DMS114 treated with DMSO at 0.1 percent for 48 hours (cell line): ENCODE data around the gene ROGDI.

Experiments used
- DNase-seq: peaks from one replicate; lab custom pipeline; 2025; ENCODE audit not compliant: unreplicated experiment; lab: John Stamatoyannopoulos, UW

The ROGDI gene

GRCh38 chr16:4814046-4814445 lies 11.6 kb upstream of the ROGDI start:
- no peak for DNase-seq

- no peak for DNase-seq
Measured at GRCh38 chr16:4813251-4814003, 11.0 kb upstream of the ROGDI start.

GRCh38 chr16:4811773-4812172 lies 9.3 kb upstream of the ROGDI start:
- DNase-seq = no peak

- DNase-seq = no peak
Measured at GRCh38 chr16:4811242-4811641, 8.8 kb upstream of the ROGDI start.

GRCh38 chr16:4806280-4806679 lies 3.8 kb upstream of the ROGDI start:
- no peak for DNase-seq

GRCh38 chr16:4805231-4805630 lies 2.8 kb upstream of the ROGDI start:
- DNase-seq = no peak

- DNase-seq = no peak
Measured at GRCh38 chr16:4803898-4804762, 1.7 kb upstream of the ROGDI start.

- no peak for DNase-seq
Measured at GRCh38 chr16:4803401-4803844, 990 bp upstream of the ROGDI start.

- peak; percentile 87 for DNase-seq
Measured at GRCh38 chr16:4802659-4803287, 340 bp upstream of the ROGDI start.

GRCh38 chr16:4801051-4801961 lies 1.1 kb downstream of the ROGDI start:
- DNase-seq = no peak

GRCh38 chr16:4800290-4801041 lies 2.0 kb downstream of the ROGDI start:
- no peak for DNase-seq

GRCh38 chr16:4799171-4799855 lies 3.1 kb downstream of the ROGDI start:
- no peak for DNase-seq

GRCh38 chr16:4798456-4798855 lies 4.0 kb downstream of the ROGDI start:
- no peak for DNase-seq

GRCh38 chr16:4797805-4798252 lies 4.6 kb downstream of the ROGDI start:
- no peak for DNase-seq

- DNase-seq = no peak
Measured at GRCh38 chr16:4796982-4797804, 5.2 kb downstream of the ROGDI start.

- no peak for DNase-seq
Measured at GRCh38 chr16:4795828-4796572, 6.4 kb downstream of the ROGDI start.

GRCh38 chr16:4795181-4795827 lies 7.1 kb downstream of the ROGDI start, which contains the start of gene SMIM22:
Gene SMIM22, plus strand, starts transcription at chr16:4795369. Its CDS starts 366 bp downstream, at chr16:4795735.
- DNase-seq = no peak
